Peyer's patch (tissue), 4 donors: ENCODE measurements around the gene IFNA5. TPM values are rescaled to one million over a fixed set of nuclear protein-coding genes. Genes with fewer than 3 reads are reported as not detected.

Source experiments
- DNase-seq, 3 donors: peaks; one replicate each; pipeline ENCODE4 v3.0.0-alpha.2; 2017 to 2019
- H3K27ac ChIP-seq, 4 donors: fragments of 200-600 bp; sonication (generic); one replicate each; pipeline ENCODE4 v1.5.1; 2016 to 2019
- H3K27me3 ChIP-seq, 2 donors: fragments of 200-600 bp; sonication (generic); one replicate each; pipeline ENCODE4 v1.5.1; 2019
- H3K36me3 ChIP-seq, 3 donors: fragments of 200-600 bp; sonication (generic); one replicate each; pipeline ENCODE4 v1.5.1; 2016 to 2019
- H3K4me1 ChIP-seq, 4 donors: fragments of 200-600 bp; sonication (generic); one replicate each; pipeline ENCODE4 v1.5.1; 2016 to 2019
- H3K4me3 ChIP-seq, 4 donors: fragments of 200-600 bp; sonication (generic); 1 replicate in 3 of 4; 2 replicates in 1 of 4; pipeline ENCODE4 v1.5.1; 2016 to 2019; ENCODE audit warnings: mild to moderate bottlenecking in 1 of 4
- H3K9me3 ChIP-seq, 4 donors: fragments of 200-600 bp; sonication (generic); one replicate each; pipeline ENCODE4 v1.5.1; 2016 to 2019; ENCODE audit warnings: mild to moderate bottlenecking in 1 of 4
- CTCF ChIP-seq, 6 experiments: fragments of 450-650 bp in 4 of 6; fragments of 200-600 bp in 2 of 6; sonication (generic) in 1 of 6; IDR thresholded peaks; one replicate each; pipeline ENCODE4 v1.5.1; 2017 to 2019; ENCODE audit warnings: antibody characterized with exemption in 6 of 6, mild to moderate bottlenecking in 3 of 6, moderate library complexity in 1 of 6
- POLR2A ChIP-seq, 2 donors: fragments of 450-650 bp; IDR thresholded peaks; one replicate each; pipeline ENCODE4 v1.5.1; 2017; ENCODE audit warnings: antibody characterized with exemption in 2 of 2, mild to moderate bottlenecking in 2 of 2, moderate library complexity in 2 of 2
- total RNA-seq, 4 donors: library from RNA; depleted of rRNA; stranded (reverse); fragments of >200 nt; gene quantifications; one replicate each; pipeline ENCODE4 v1.1.0, GENCODE V29; 2016

The IFNA5 gene
- total RNA-seq, 4 donors from 2014 or later, result 1.4 TPM; not detected in 3

GRCh38 chr9:21267485-21268346, 37.4 kb downstream of the IFNA5 start:
- H3K4me3 ChIP-seq, result no peak overlapping the region
- H3K27me3 ChIP-seq, result no peaks in the 10 kb centered on the region
- no peak overlapping the region for H3K27ac ChIP-seq
- H3K9me3 ChIP-seq, result no peaks in the 10 kb centered on the region
- no peak for DNase-seq
- no peaks in the 10 kb centered on the region for H3K36me3 ChIP-seq
- H3K4me1 ChIP-seq, result no peaks in the 10 kb centered on the region
- TF ChIP-seq POLR2A (IDR thresholded peaks at IDR 0.05) (no peak), CTCF (IDR thresholded peaks at IDR 0.05) (no peak)

GRCh38 chr9:21266733-21267484, 38.2 kb downstream of the IFNA5 start:
- no peak for TF ChIP-seq POLR2A (IDR thresholded peaks at IDR 0.05)
- no peak for TF ChIP-seq CTCF (IDR thresholded peaks at IDR 0.05)
- Histone ChIP-seq H3K9me3 (no peaks in the 10 kb centered on the region), H3K4me3 (no peak overlapping the region), H3K27me3 (no peaks in the 10 kb centered on the region), H3K27ac (no peak overlapping the region), H3K4me1 (no peaks in the 10 kb centered on the region), H3K36me3 (no peaks in the 10 kb centered on the region)
- no peak for DNase-seq

GRCh38 chr9:21265421-21266189, 39.5 kb downstream of the IFNA5 start:
- Histone ChIP-seq H3K27ac (no peak overlapping the region), H3K4me3 (no peak overlapping the region), H3K9me3 (no peaks in the 10 kb centered on the region), H3K27me3 (no peaks in the 10 kb centered on the region), H3K4me1 (no peaks in the 10 kb centered on the region), H3K36me3 (no peaks in the 10 kb centered on the region)
- TF ChIP-seq POLR2A (IDR thresholded peaks at IDR 0.05) (no peak), CTCF (IDR thresholded peaks at IDR 0.05) (no peak)
- DNase-seq, result no peak

GRCh38 chr9:21255538-21256212, 49.4 kb downstream of the IFNA5 start:
- no peak for DNase-seq
- Histone ChIP-seq H3K36me3 (no peaks in the 10 kb centered on the region), H3K4me3 (no peak overlapping the region), H3K9me3 (no peaks in the 10 kb centered on the region), H3K27me3 (no peaks in the 10 kb centered on the region), H3K4me1 (peaks cover 0 to 4% (median 0%) of the 10 kb centered on the region in 4 donors), H3K27ac (no peak overlapping the region)
- no peak for TF ChIP-seq CTCF (IDR thresholded peaks at IDR 0.05)
- TF ChIP-seq POLR2A (IDR thresholded peaks at IDR 0.05), result no peak

Other genes starting within 250 kb of the IFNA5 start
- not detected for gene IFNB1, start 227.4 kb downstream of the IFNA5 start, total RNA-seq
- not detected for gene IFNW1, start 163.5 kb downstream of the IFNA5 start, total RNA-seq
- gene IFNA21, start 138.7 kb downstream of the IFNA5 start, total RNA-seq, result not detected
- gene IFNA4, start 117.7 kb downstream of the IFNA5 start, total RNA-seq, result not detected
- gene IFNA7, start 103.1 kb downstream of the IFNA5 start, total RNA-seq, result not detected
- not detected for gene IFNA10, start 98.2 kb downstream of the IFNA5 start, total RNA-seq
- gene IFNA16, start 88.0 kb downstream of the IFNA5 start, total RNA-seq, result not detected
- not detected for gene IFNA17, start 77.1 kb downstream of the IFNA5 start, total RNA-seq
- gene IFNA14, start 65.3 kb downstream of the IFNA5 start, total RNA-seq, result not detected
- gene KLHL9, start 30.1 kb upstream of the IFNA5 start, total RNA-seq, result 10 to 100 TPM; 16.3 to 23.1 (median 18.5) TPM
- gene IFNA6, start 45.6 kb upstream of the IFNA5 start, total RNA-seq, result not detected
- not detected for gene IFNA13, start 62.7 kb upstream of the IFNA5 start, total RNA-seq
- gene IFNA2, start 80.1 kb upstream of the IFNA5 start, total RNA-seq, result not detected
- not detected for gene IFNA8, start 103.8 kb upstream of the IFNA5 start, total RNA-seq
- gene IFNA1, start 135.1 kb upstream of the IFNA5 start, total RNA-seq, result not detected
- gene IFNE, start 177.0 kb upstream of the IFNA5 start, total RNA-seq, result 1 to 10 TPM in 3 of 4 donors, not detected in 1; 5.3 to 5.5 (median 5.3) TPM